Esophagus mucosa (tissue), 1 donor: Measurements from ENCODE around the gene POU3F1. TPM values are rescaled to one million over a fixed set of nuclear protein-coding genes. Genes with fewer than 3 reads are reported as not detected.
A peak's percentile ranks its signal among the peaks of the same experiment; 100 is the strongest.
"Not testable (repeated sequence)": the region's sequence is repeated elsewhere in the genome, so short reads cannot be mapped to it uniquely, and the experiment has no call there.

ENCODE experiments used
- ATAC-seq: fragments of 200-7000 bp; cut with Tn5 transposase; one replicate; pipeline ENCODE4 v1.9.1; 2020
- total RNA-seq: library from RNA; stranded (reverse); gene quantifications from one replicate; pipeline ENCODE4 v1.2.4, GENCODE V29; 2023
- donor health status: DM: yes; HTN: yes; CAD: no.

The POU3F1 gene
- total RNA-seq, 1 donor from 2014 or later: 6.0 TPM

GRCh38 chr1:38047603-38048141 is 1.1 kb upstream of the POU3F1 start:
- no peak for ATAC-seq

DNA sequence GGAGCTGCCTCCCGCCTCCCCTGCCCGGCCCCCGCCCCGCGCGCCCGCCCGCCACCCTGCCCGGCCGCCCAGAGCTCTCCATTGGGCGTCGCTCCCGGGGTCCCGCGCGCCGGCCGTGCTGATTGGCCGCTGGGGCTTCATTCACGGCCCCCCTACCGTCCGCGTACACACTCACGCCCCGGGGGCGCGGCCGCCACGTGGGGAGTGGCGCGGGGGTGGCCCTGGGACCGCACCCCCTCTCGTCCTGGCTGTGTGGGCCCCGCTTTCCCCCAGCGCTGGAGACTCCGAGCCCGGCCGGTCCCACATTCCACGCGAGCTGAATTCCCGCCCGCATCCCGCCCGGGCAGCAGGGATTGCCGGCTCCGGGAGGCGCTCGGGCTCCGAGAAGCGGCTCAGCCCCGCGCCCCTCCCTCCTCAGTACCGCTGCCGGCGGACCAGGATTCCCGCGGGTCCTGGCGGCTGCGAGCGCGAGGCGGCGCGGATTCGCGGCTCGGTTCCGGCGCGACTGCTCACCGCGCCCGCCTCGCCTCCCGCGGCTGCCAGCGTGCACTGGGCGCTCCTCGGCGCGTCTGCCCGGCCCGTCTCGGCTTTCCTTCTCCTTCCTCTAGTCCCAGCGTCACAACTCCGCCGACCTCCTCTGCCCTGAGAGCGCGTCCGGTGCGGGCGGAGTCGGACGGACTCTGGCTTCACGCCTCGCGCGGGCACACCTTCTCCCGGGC is 450 bp upstream of the POU3F1 start:
- peak; percentile 85 for ATAC-seq

DNA sequence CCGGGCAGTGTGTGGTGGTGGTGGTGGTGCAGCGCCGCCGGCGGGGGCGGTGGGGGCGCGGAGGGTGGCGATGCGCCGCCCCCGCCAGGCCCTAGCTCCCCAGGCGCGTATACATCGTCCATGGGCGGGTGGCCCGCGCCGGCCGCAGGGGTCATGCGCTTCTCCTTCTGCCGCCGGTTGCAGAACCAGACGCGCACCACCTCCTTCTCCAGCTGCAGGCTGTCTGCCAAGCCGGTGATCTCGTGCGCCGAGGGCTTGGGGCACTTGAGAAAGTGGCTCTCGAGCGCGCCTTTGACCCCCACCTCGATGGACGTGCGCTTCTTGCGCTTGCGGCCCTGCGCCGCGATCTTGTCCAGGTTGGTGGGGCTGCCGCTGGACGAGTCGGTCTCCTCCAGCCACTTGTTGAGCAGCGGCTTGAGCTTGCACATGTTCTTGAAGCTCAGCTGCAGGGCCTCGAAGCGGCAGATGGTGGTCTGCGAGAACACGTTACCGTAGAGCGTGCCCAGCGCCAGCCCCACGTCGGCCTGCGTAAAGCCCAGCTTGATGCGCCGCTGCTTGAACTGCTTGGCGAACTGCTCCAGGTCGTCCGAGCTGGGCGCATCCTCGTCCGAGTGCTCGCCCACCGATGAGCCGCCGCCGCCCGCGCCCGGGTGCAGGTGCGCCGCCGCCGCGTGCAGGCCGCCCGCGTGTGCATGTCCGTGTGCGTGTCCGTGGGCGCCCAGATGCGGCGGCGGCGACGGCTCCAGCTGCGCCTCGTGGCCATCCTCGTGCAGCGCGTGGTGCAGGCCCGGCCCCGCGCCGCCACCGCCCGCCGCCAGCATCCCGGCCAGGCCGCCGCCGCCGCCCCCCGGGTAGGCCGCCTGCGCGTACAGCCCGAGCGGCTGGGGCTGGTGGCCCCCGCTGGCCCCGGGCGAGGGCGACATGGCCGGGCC is 926 bp downstream of the POU3F1 start:
- ATAC-seq: no peak

DNA sequence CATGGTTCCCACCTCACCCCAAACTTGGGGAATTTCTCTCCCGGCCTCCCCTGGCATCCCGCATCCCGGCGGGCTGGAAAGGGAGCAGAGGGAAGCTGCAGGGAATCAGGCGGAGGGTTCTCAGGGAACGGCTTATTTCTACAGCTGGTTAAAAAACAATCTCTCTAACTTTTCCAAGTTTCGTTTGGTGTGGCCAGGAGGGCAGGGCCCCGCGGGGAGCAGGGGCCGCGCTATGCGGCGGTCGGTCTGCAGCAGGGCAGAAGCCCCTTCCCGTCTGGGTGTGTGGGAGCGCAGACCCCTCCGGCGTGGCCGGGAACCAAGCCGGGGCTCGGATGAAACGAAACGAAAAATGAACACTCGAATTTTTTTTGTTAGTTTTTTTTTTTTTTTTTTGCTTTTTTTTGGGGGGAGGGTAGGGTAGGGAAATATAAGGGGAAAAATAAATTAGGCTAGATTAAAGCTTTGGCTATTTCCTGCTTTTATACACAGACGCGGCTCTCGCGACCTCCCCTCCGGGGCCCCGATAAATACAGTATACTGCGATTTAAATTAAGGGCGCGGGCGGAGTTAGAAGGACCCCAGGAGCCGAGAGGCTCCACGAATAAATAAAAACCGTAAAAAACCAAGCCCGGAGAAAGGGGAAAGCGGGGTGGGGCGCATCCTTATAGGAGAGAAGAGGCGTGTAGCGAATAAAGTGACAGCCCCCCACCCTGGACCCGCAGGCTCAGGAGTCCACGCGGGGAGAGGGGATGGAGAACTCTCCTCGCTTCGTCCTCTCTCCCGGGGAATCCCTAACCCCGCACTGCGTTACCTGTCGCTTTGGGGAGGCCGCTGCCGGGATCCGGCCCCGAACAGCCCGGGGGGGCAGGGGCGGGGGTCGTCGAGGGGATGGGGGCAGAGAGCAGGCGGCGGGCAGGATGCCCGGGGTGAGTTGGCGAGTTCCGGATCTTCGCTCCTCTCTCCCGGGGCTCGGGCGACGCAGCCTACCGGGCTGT is 2.1 kb downstream of the POU3F1 start:
- ATAC-seq: no peak

GRCh38 chr1:38043036-38043747 is 3.4 kb downstream of the POU3F1 start:
- no peak for ATAC-seq

DNA sequence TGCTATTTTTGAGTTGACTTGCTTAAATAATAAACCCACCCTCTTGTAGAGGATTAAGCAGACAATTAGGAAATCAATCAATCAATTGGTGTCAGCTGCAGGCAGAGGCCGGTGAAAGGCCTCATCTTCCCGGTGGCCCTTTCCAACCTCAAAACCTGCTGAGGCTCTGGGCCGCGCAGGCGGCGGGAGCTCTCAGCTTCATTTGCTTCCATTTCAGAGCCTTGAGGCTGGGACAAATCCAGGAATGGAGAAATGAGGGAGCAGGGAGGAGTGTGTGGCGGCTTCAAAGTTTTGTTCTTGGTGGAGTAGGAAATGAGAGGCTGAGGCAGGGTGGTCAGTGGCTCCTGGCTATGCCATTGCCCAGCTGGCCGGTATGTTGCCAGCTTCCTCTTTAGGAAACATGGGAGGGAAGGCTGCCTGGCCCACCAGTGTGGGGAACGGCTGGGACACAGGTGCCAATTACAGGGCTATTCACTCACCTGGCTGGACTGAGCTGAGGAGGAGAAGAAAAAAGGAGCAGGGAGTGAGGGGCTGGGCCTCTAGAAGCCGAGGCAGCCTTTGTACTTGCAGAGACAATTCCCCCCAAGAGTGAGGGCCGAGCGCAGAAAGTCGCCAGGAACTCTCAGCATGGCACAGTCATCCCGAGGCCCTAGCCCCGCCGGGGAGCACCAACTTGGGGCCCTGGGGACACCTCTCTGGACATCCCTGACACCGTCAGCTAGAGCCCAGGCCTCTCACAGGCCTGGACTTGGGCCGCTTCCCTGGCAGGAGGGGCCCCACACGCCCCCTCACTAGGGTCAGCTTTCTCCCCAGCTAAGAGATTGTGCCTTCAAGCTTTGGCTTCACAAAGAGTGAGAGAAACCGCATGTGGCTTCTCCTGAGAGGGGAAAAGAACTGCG is 4.4 kb downstream of the POU3F1 start:
- ATAC-seq: no peak

DNA sequence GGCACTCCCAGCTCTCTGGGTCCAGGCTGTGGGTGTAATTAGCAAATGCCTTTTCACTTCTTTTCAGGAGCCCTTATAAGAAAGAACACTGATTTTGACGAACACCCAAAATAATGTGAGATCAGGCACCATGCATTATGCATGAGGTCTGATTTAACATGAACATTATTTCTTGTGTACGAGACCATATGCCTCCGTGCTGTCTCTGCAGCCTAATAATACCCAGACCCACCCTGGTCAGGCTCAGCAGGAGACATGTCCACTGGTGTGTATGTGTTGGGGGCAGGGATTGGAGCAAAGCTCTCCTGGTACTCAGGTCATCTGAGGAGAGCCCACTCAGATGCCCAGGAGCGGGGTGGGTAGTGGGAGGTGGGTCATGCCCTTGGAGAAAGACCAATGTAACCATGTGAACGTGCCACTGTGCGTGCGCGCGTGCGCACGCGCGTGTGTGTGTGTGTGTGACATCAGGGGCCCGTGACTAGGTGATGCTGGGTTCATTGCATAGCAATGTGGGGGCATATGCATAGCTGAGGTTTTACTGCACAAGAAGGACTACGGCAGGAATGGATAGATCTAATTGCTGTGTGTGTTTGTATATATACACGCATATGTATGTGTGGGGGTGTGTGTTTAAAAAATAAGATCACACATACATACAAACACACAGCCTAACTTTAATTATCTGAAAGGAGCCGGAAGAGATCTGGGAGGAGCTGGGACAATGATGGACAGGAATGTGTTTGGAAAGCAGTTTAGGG is 7.1 kb downstream of the POU3F1 start:
- ATAC-seq: peak; percentile 2

GRCh38 chr1:38038861-38039260 is 7.7 kb downstream of the POU3F1 start:
- ATAC-seq: peak; percentile 68

DNA sequence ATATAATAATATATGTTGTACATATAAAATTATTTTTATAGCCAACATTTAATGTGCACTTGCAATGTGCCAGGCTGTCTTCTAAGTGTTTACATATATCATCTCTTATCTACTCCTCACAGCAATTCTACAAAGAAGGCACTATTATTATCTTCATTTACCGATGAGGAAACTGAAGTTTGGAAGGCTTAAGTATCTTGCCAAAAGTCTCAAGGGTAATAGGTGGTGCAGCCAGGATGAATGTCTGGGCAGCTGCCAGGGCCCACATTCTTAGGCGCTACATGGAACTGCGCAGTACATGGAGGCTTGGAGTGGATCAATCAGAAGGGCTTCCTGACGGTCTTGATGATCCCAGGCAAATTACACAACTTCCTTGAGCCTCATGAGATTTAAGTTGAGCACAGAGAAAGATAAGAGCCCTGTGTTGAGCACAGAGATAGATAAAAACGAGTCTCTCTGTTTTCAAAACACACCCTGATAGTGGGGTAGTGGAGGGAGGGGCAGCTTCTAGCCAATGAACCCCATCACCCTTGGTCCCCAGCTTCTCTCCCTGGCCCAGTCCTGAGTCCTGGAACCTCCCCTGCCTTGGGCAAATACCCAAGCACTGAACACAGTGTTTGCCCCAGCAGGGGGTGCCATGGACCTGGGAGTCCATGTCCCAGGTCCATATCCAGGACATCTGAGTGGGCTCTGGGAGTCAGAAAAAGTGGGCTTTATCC is 9.2 kb downstream of the POU3F1 start:
- no peak for ATAC-seq

GRCh38 chr1:38034871-38035270 is 11.7 kb downstream of the POU3F1 start:
- no peak for ATAC-seq

- ATAC-seq: not testable (repeated sequence)
Measured at GRCh38 chr1:38032992-38033391, 13.6 kb downstream of the POU3F1 start.

- ATAC-seq: no peak
Measured at GRCh38 chr1:38031513-38031866, 15.1 kb downstream of the POU3F1 start.

- ATAC-seq: no peak
Measured at GRCh38 chr1:38030596-38031512, 15.7 kb downstream of the POU3F1 start.

- ATAC-seq: peak; percentile 20
Measured at GRCh38 chr1:38029685-38030511, 16.7 kb downstream of the POU3F1 start.

GRCh38 chr1:38029081-38029681 is 17.4 kb downstream of the POU3F1 start:
- ATAC-seq: no peak

GRCh38 chr1:38028671-38029070 is 17.9 kb downstream of the POU3F1 start:
- no peak for ATAC-seq
